SU-DHL-6 (cell line): ENCODE data around the gene RANBP3.

Experiments
- H2AFZ ChIP-seq: fragments of 200-600 bp; sonication (generic); 2 replicates; pipeline ENCODE4 v1.6.1; 2014; ENCODE audit warnings: low read depth, mild to moderate bottlenecking, moderate library complexity, mixed read lengths, antibody characterized with exemption, low read length; ENCODE audit not compliant: severe bottlenecking
- H3F3A ChIP-seq: fragments of 200-600 bp; shearing (Covaris generic); 2 replicates; pipeline ENCODE4 v1.6.0; 2016; ENCODE audit warnings: antibody characterized with exemption, mild to moderate bottlenecking; ENCODE audit not compliant: insufficient read depth
- H3K27ac ChIP-seq: fragments of 200-600 bp; sonication (generic); 2 replicates; pipeline ENCODE4 v1.5.1; 2016; ENCODE audit warnings: low read depth, mild to moderate bottlenecking, low read length, moderate library complexity, mixed read lengths
- H3K27me3 ChIP-seq: fragments of 200-600 bp; sonication (generic), shearing (Covaris generic); 2 replicates; pipeline ENCODE4 v1.6.0; 2014; ENCODE audit warnings: mild to moderate bottlenecking, low read length
- H3K36me3 ChIP-seq: fragments of 200-600 bp; sonication (generic); 2 replicates; pipeline ENCODE4 v1.6.1; 2014; ENCODE audit warnings: mild to moderate bottlenecking, low read length, mixed read lengths
- H3K4me2 ChIP-seq: fragments of 300-600, 200-600 bp; shearing (Covaris generic), sonication (generic); 2 replicates; pipeline ENCODE4 v1.6.0; 2014; ENCODE audit warnings: low read length, low read depth, mild to moderate bottlenecking; ENCODE audit not compliant: poor library complexity, severe bottlenecking
- H3K4me3 ChIP-seq: fragments of 200-600 bp; sonication (generic); 2 replicates; pipeline ENCODE4 v1.5.1; 2014; ENCODE audit warnings: antibody characterized with exemption, low read length, mild to moderate bottlenecking, mixed read lengths; ENCODE audit not compliant: insufficient read depth, poor library complexity, severe bottlenecking
- H3K79me2 ChIP-seq: fragments of 200-600 bp; sonication (generic); 2 replicates; pipeline ENCODE4 v1.6.1; 2014; ENCODE audit warnings: mild to moderate bottlenecking, low read length, moderate library complexity; ENCODE audit not compliant: insufficient read depth
- H3K9ac ChIP-seq: fragments of 200-600 bp; sonication (generic); 2 replicates; pipeline ENCODE4 v1.7.0; 2014; ENCODE audit warnings: mild to moderate bottlenecking, low read length
- H3K9me2 ChIP-seq: fragments of 200-600 bp; sonication (generic); replicated peaks from 2 replicates; pipeline ENCODE4 v1.6.1; 2014; ENCODE audit warnings: low read length; ENCODE audit not compliant: insufficient read depth
- H3K9me3 ChIP-seq: fragments of 200-600 bp; sonication (generic); 2 replicates; pipeline ENCODE4 v1.6.1; 2014; ENCODE audit warnings: low read length, mixed read lengths; ENCODE audit not compliant: insufficient read depth
- H4K20me1 ChIP-seq: fragments of 200-600 bp; sonication (generic); 2 replicates; pipeline ENCODE4 v1.6.1; 2014; ENCODE audit warnings: low read depth, mild to moderate bottlenecking, antibody characterized with exemption, low read length, moderate library complexity, mixed read lengths
- CTCF ChIP-seq: fragments of 200-600 bp; sonication (generic); IDR thresholded peaks from one replicate; pipeline ENCODE4 v1.5.1; 2017; ENCODE audit warnings: antibody characterized with exemption, mild to moderate bottlenecking, low read length, moderate library complexity; ENCODE audit not compliant: insufficient read depth, poor library complexity, severe bottlenecking
- EZH2phosphoT487 ChIP-seq: fragments of 200-600 bp; sonication (generic), shearing (Covaris generic); conservative IDR thresholded peaks from 2 replicates; pipeline ENCODE4 v1.6.1; 2018; ENCODE audit warnings: mild to moderate bottlenecking, antibody characterized with exemption, low read length, moderate library complexity, mixed read lengths

Gene RANBP3

GRCh38 chr19:5891938-5892771, 85.8 kb downstream of the RANBP3 start:
- H3K9me2 ChIP-seq: no peaks in the 10 kb centered on the region
- TF ChIP-seq EZH2phosphoT487 (no peak), CTCF (peak; percentile 62)
- no peaks in the 10 kb centered on the region for H3K79me2 ChIP-seq
- no peak overlapping the region for H2AFZ ChIP-seq
- H3F3A ChIP-seq: no peaks in the 10 kb centered on the region
- no peak overlapping the region for H3K4me2 ChIP-seq
- H3K9me3 ChIP-seq: no peaks in the 10 kb centered on the region
- H3K36me3 ChIP-seq: no peaks in the 10 kb centered on the region
- no peak overlapping the region for H3K4me3 ChIP-seq
- no peaks in the 10 kb centered on the region for H3K27me3 ChIP-seq
- no peaks in the 10 kb centered on the region for H4K20me1 ChIP-seq
- no peak overlapping the region for H3K27ac ChIP-seq
- H3K9ac ChIP-seq: no peak overlapping the region

- H3K27ac ChIP-seq: no peak overlapping the region
- H3K9ac ChIP-seq: no peak overlapping the region
- no peaks in the 10 kb centered on the region for H3K27me3 ChIP-seq
- no peak overlapping the region for H3K4me2 ChIP-seq
- no peak overlapping the region for H3K4me3 ChIP-seq
- no peaks in the 10 kb centered on the region for H3K9me2 ChIP-seq
- H3F3A ChIP-seq: no peaks in the 10 kb centered on the region
- H2AFZ ChIP-seq: no peak overlapping the region
- no peaks in the 10 kb centered on the region for H3K9me3 ChIP-seq
- H3K79me2 ChIP-seq: no peaks in the 10 kb centered on the region
- no peaks in the 10 kb centered on the region for H4K20me1 ChIP-seq
- H3K36me3 ChIP-seq: no peaks in the 10 kb centered on the region
- no peak for TF ChIP-seq CTCF
- TF ChIP-seq EZH2phosphoT487: no peak
Measured at GRCh38 chr19:5891572-5891937, 86.4 kb downstream of the RANBP3 start.

- Histone ChIP-seq H3K36me3 (no peaks in the 10 kb centered on the region), H3K9ac (no peak overlapping the region), H3K9me2 (no peaks in the 10 kb centered on the region), H3K27me3 (no peaks in the 10 kb centered on the region), H3K9me3 (no peaks in the 10 kb centered on the region), H4K20me1 (no peaks in the 10 kb centered on the region), H3K79me2 (no peaks in the 10 kb centered on the region), H3K4me3 (no peak overlapping the region), H3K4me2 (no peak overlapping the region), H2AFZ (no peak overlapping the region), H3K27ac (no peak overlapping the region), H3F3A (no peaks in the 10 kb centered on the region)
- TF ChIP-seq CTCF (no peak), EZH2phosphoT487 (no peak)
Measured at GRCh38 chr19:5890099-5890498, 87.8 kb downstream of the RANBP3 start.
